K562 (cell line): ENCODE measurements around the gene PEX10. TPM values are rescaled to one million over a fixed set of nuclear protein-coding genes. Genes with fewer than 3 reads are reported as not detected.

ENCODE experiments used
- CBFA2T2 ChIP-seq: fragments of 450-650 bp; conservative IDR thresholded peaks from 2 replicates; pipeline ENCODE4 v1.6.1; 2017; ENCODE audit warnings: mild to moderate bottlenecking
- CCAR2 ChIP-seq: fragments of 200-400 bp; formaldehyde crosslinking; IDR thresholded peaks from 2 replicates; pipeline ENCODE4 v1.6.1; 2017; ENCODE audit warnings: mild to moderate bottlenecking, low read depth, low read length
- CHD2 ChIP-seq: IDR thresholded peaks from 2 replicates; pipeline ENCODE4 v1.6.1; 2011; ENCODE audit warnings: low read depth, low read length
- EGR1 ChIP-seq: fragments of 450-650 bp; conservative IDR thresholded peaks from 2 replicates; pipeline ENCODE4 v1.6.1; 2017; ENCODE audit warnings: mild to moderate bottlenecking
- HMGN3 ChIP-seq: IDR thresholded peaks from 2 replicates; pipeline ENCODE4 v1.6.1; 2011; ENCODE audit warnings: borderline replicate concordance, low read depth, mild to moderate bottlenecking, mixed read lengths, low read length; ENCODE audit not compliant: insufficient read length; ENCODE audit errors: extremely low read depth
- IFI16 ChIP-seq: fragments of 250-450 bp; sonication (Bioruptor Pico); IDR thresholded peaks from 2 replicates; pipeline ENCODE4 v2.1.2; 2022; ENCODE audit warnings: mild to moderate bottlenecking, inconsistent platforms
- KAT8 ChIP-seq: fragments of 450-650 bp; IDR thresholded peaks from 2 replicates; pipeline ENCODE4 v1.6.1; 2016; ENCODE audit warnings: low read depth, mild to moderate bottlenecking
- NCOR1 ChIP-seq: fragments of 450-650 bp; IDR thresholded peaks from 2 replicates; pipeline ENCODE4 v1.6.1; 2016; ENCODE audit warnings: mild to moderate bottlenecking, moderate library complexity
- NEUROD1 ChIP-seq: fragments of 150-350 bp; IDR thresholded peaks from 2 replicates; pipeline ENCODE4 v1.6.1; 2014; ENCODE audit warnings: borderline replicate concordance, low read length, low read depth; ENCODE audit not compliant: partially characterized antibody
- NKRF ChIP-seq: fragments of 450-650 bp; IDR thresholded peaks from 2 replicates; pipeline ENCODE4 v1.6.1; 2016; ENCODE audit warnings: borderline replicate concordance
- NR2C2 ChIP-seq, 2 experiments: fragments of 200-800 bp in 1 of 2; sonication (Bioruptor generic) in 1 of 2; sonication (generic) in 1 of 2; formaldehyde crosslinking in 1 of 2; IDR thresholded peaks; 2 replicates each; pipeline versions ENCODE4 v1.6.1 to v1.8.0; 2016 to 2022; ENCODE audit warnings: mild to moderate bottlenecking in 1 of 2, missing compliant biosample characterization in 1 of 2, missing genetic modification characterization in 1 of 2, missing genetic modification reagents in 1 of 2
- NR3C1 ChIP-seq: sonication (generic); formaldehyde crosslinking; IDR thresholded peaks from 2 replicates; pipeline ENCODE4 v1.8.1; 2022; ENCODE audit warnings: missing genetic modification reagents
- SIRT6 ChIP-seq: IDR thresholded peaks from one replicate; pipeline ENCODE4 v1.6.1; 2012; ENCODE audit warnings: low read depth, mild to moderate bottlenecking, control low read depth, inconsistent platforms, low read length, moderate library complexity
- SOX6 ChIP-seq: fragments of 450-650 bp; IDR thresholded peaks from 2 replicates; pipeline ENCODE4 v1.6.1; 2014; ENCODE audit warnings: mild to moderate bottlenecking
- VEZF1 ChIP-seq: fragments of 200-800 bp; sonication (Bioruptor generic); IDR thresholded peaks from 2 replicates; pipeline ENCODE4 v1.6.1; 2017; ENCODE audit warnings: missing genetic modification characterization, missing compliant biosample characterization
- ZNF174 ChIP-seq: fragments of 250-450 bp; sonication (Bioruptor Pico); IDR thresholded peaks from 2 replicates; pipeline ENCODE4 v1.4.0; 2020; ENCODE audit warnings: mild to moderate bottlenecking
- ZSCAN32 ChIP-seq: fragments of 450-650 bp; formaldehyde crosslinking; IDR thresholded peaks from 2 replicates; pipeline ENCODE4 v1.4.0; 2020; ENCODE audit warnings: mild to moderate bottlenecking, moderate library complexity
- polyA plus RNA-seq, 8 experiments: library from polyadenylated mRNA; depleted of rRNA in 4 of 8; stranded (reverse) in 5 of 8; unstranded in 3 of 8; fragments of >200 nt; fragmentation: Nextera tagmentation in 2 of 8; fragmentation: Illumina TruSeq in 1 of 8; extraction: Ambion mirVana in 2 of 8; extraction: Trizol in 1 of 8; gene quantifications; 2 replicates each; pipeline versions ENCODE4 v1.2.1 to v1.2.3, GENCODE V29; 2011 to 2014; ENCODE audit warnings: inconsistent platforms in 1 of 8, missing spikeins in 1 of 8
- total RNA-seq, 7 experiments: library from RNA; depleted of rRNA in 6 of 7; stranded (reverse); fragments of >200 nt in 6 of 7; fragmentation: Illumina TruSeq in 2 of 7; extraction: Trizol in 2 of 7; gene quantifications; 2 replicates each; pipeline versions ENCODE4 v1.2.1 to v1.2.3, GENCODE V29; 2011 to 2021; ENCODE audit warnings: low replicate concordance in 1 of 7
- TF ChIP-seq, protein P1 (sequence below): sonication (generic); formaldehyde crosslinking; IDR thresholded peaks from 2 replicates; pipeline ENCODE4 v1.8.0; 2022; ENCODE audit warnings: mild to moderate bottlenecking, missing genetic modification reagents
- TF ChIP-seq, protein P2 (sequence below): fragments of 250-450 bp; sonication (Bioruptor Pico); IDR thresholded peaks from 2 replicates; pipeline ENCODE4 v1.5.0; 2020; ENCODE audit warnings: mild to moderate bottlenecking

The PEX10 gene
- total and polyA plus RNA-seq, 9 of the 15 experiments (the other 6 are each of a cell fraction or from before 2014, with no cell fraction given) = 0.03 to 26.2 (median 8.7) TPM

DNA sequence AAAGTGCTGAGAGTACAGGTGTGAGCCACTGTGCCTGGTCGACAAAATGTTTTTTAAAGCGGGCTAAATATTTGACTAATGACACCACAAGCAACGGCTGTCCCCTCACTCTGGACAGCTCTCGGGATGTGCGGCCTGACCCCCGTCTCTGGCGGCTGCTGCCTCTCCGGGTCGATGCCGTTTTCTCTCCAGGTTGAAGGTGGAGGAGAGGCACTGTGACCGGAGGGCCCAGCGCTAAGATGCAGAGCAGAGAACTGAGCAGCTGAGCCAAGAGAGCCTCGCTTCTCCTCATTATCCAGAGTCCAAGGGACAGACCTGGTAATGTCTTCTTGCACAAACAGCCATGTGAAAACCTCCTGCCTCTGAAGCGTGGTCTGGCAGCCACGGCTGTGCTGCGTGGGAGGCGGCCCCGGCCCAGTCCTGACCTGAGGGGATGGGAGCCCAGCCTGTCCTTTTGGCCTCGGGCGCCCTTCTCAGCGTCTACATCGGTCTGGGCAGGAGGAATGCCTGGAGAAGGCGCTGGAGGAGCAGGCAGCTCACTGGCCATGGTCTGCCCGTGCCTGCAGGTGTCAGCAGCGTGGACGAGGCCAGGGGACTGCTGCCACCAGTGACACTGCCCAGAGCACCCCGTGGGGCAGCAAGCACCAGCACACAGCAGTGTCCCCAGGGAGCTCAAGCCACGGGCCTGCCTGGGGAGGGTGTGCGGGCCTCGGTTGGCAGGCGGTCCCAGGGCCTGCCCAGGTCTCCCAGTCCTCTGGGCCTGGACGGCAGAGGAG, 31.4 kb downstream of the PEX10 start (continued):
- TF ChIP-seq KAT8 (no peak), ZSCAN32 (CRISPR knock-in tag) (no peak), HMGN3 (no peak), CCAR2 (no peak), NCOR1 (no peak), IFI16 (CRISPR knock-in tag) (no peak), SOX6 (no peak), VEZF1 (CRISPR knock-in tag) (no peak), CBFA2T2 (no peak), NEUROD1 (no peak), NR2C2 (CRISPR knock-in tag; IDR thresholded peaks at IDR 0.05) (no peak), NR2C2 (tag; IDR thresholded peaks at IDR 0.05) (no peak), ZNF174 (CRISPR knock-in tag) (no peak), CHD2 (no peak), NKRF (no peak), SIRT6 (no peak), EGR1 (0 out of 2 replicates have a peak, but pooled peaks have one; percentile 10), NR3C1 (CRISPR knock-in tag) (no peak)
- TF ChIP-seq, protein P1, sequence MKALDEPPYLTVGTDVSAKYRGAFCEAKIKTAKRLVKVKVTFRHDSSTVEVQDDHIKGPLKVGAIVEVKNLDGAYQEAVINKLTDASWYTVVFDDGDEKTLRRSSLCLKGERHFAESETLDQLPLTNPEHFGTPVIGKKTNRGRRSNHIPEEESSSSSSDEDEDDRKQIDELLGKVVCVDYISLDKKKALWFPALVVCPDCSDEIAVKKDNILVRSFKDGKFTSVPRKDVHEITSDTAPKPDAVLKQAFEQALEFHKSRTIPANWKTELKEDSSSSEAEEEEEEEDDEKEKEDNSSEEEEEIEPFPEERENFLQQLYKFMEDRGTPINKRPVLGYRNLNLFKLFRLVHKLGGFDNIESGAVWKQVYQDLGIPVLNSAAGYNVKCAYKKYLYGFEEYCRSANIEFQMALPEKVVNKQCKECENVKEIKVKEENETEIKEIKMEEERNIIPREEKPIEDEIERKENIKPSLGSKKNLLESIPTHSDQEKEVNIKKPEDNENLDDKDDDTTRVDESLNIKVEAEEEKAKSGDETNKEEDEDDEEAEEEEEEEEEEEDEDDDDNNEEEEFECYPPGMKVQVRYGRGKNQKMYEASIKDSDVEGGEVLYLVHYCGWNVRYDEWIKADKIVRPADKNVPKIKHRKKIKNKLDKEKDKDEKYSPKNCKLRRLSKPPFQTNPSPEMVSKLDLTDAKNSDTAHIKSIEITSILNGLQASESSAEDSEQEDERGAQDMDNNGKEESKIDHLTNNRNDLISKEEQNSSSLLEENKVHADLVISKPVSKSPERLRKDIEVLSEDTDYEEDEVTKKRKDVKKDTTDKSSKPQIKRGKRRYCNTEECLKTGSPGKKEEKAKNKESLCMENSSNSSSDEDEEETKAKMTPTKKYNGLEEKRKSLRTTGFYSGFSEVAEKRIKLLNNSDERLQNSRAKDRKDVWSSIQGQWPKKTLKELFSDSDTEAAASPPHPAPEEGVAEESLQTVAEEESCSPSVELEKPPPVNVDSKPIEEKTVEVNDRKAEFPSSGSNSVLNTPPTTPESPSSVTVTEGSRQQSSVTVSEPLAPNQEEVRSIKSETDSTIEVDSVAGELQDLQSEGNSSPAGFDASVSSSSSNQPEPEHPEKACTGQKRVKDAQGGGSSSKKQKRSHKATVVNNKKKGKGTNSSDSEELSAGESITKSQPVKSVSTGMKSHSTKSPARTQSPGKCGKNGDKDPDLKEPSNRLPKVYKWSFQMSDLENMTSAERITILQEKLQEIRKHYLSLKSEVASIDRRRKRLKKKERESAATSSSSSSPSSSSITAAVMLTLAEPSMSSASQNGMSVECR = no peak
- TF ChIP-seq, protein P2, sequence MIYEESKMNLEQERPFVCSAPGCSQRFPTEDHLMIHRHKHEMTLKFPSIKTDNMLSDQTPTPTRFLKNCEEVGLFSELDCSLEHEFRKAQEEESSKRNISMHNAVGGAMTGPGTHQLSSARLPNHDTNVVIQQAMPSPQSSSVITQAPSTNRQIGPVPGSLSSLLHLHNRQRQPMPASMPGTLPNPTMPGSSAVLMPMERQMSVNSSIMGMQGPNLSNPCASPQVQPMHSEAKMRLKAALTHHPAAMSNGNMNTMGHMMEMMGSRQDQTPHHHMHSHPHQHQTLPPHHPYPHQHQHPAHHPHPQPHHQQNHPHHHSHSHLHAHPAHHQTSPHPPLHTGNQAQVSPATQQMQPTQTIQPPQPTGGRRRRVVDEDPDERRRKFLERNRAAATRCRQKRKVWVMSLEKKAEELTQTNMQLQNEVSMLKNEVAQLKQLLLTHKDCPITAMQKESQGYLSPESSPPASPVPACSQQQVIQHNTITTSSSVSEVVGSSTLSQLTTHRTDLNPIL = no peak
